Measurements from ENCODE around the gene DAPK2.

- TF ChIP-seq SP1 (IDR thresholded peaks at IDR 0.05), result no peak
- TF ChIP-seq PKNOX1 (IDR thresholded peaks at IDR 0.05), result no peak
- no peak for TF ChIP-seq FOXA1 (IDR thresholded peaks at IDR 0.05)
- no peak for TF ChIP-seq ZNF384 (IDR thresholded peaks at IDR 0.05)
- no peak for TF ChIP-seq ELF4 (IDR thresholded peaks at IDR 0.05)
- no peak for TF ChIP-seq FOXK2 (IDR thresholded peaks at IDR 0.05)
- no peak for TF ChIP-seq FOXM1 (IDR thresholded peaks at IDR 0.05; ENCODE audit: borderline replicate concordance)
- no peak for TF ChIP-seq SUZ12 (IDR thresholded peaks at IDR 0.05)
Measured at GRCh38 chr15:63971427-63971805, 74.9 kb downstream of the DAPK2 start.

Data from HEK293T (cell line).